Fibroblast of villous mesenchyme (primary cell): ENCODE data around the gene EARS2. TPM values are rescaled to one million over a fixed set of nuclear protein-coding genes. Genes with fewer than 3 reads are reported as not detected.
"Not testable (repeated sequence)": the region's sequence is repeated elsewhere in the genome, so short reads cannot be mapped to it uniquely, and the experiment has no call there.

Experiments used
- DNase-seq: peaks from one replicate; pipeline ENCODE4 v3.0.0-alpha.2; 2010; ENCODE audit warnings: low read depth
- H3K4me3 ChIP-seq: 2 replicates; pipeline ENCODE4 v1.5.1; 2011; ENCODE audit warnings: low read depth, mild to moderate bottlenecking, low read length
- total RNA-seq: library from RNA; depleted of rRNA; stranded (reverse); fragments of >200 nt; gene quantifications from 2 replicates; pipeline ENCODE4 v1.2.3, GENCODE V29; 2012
- TF ChIP-seq, protein P1 (sequence below): IDR thresholded peaks from 2 replicates; pipeline ENCODE4 v1.5.1; 2012; ENCODE audit warnings: low read depth, mild to moderate bottlenecking, low read length; ENCODE audit not compliant: insufficient read depth

The EARS2 gene
- total RNA-seq, 1 donor = 36.3 TPM

DNA sequence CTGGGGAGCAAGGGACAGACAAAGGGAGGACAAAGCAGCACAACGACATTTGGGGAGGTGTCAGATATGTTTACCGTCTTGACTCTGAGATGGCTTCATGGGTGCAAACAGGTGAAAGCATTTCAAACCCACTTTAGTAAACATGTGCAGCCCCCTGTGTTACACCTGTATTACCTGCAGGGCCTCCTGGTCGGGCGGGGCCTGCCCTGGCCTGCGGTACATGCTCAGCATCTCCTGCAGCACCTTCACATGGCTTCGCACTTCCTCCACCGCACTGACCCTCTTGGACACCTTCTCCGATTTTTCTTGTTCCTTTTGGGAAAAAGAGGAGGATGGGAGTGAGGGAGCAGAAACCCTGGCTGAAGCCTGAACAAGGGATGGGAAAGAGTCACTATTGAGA is 71.3 kb downstream of the EARS2 start:
- DNase-seq = no peak
- TF ChIP-seq, protein P1, sequence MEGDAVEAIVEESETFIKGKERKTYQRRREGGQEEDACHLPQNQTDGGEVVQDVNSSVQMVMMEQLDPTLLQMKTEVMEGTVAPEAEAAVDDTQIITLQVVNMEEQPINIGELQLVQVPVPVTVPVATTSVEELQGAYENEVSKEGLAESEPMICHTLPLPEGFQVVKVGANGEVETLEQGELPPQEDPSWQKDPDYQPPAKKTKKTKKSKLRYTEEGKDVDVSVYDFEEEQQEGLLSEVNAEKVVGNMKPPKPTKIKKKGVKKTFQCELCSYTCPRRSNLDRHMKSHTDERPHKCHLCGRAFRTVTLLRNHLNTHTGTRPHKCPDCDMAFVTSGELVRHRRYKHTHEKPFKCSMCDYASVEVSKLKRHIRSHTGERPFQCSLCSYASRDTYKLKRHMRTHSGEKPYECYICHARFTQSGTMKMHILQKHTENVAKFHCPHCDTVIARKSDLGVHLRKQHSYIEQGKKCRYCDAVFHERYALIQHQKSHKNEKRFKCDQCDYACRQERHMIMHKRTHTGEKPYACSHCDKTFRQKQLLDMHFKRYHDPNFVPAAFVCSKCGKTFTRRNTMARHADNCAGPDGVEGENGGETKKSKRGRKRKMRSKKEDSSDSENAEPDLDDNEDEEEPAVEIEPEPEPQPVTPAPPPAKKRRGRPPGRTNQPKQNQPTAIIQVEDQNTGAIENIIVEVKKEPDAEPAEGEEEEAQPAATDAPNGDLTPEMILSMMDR = no peak

DNA sequence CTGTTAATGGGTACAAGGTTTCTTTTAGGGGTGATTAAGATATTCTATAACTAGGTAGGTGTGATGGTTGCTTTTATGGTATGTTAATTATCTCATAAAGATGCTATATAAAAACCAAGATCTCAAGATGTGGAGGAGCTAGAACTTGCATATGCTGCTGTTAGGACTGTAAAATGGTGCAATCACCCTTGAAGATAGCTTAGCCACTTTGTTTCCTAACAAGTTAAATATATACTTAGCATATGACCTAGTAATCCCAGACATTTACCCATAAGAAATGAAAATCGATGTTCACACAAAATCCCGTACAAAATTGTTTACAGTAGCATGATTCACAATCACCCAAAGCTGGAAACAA is 71.9 kb downstream of the EARS2 start:
- no peak overlapping the region for H3K4me3 ChIP-seq
- no peak for DNase-seq
- TF ChIP-seq, protein P1 = no peak

More for the DNA sequence above, 71.3 kb downstream of the EARS2 start:
- H3K4me3 ChIP-seq = no peak overlapping the region

DNA sequence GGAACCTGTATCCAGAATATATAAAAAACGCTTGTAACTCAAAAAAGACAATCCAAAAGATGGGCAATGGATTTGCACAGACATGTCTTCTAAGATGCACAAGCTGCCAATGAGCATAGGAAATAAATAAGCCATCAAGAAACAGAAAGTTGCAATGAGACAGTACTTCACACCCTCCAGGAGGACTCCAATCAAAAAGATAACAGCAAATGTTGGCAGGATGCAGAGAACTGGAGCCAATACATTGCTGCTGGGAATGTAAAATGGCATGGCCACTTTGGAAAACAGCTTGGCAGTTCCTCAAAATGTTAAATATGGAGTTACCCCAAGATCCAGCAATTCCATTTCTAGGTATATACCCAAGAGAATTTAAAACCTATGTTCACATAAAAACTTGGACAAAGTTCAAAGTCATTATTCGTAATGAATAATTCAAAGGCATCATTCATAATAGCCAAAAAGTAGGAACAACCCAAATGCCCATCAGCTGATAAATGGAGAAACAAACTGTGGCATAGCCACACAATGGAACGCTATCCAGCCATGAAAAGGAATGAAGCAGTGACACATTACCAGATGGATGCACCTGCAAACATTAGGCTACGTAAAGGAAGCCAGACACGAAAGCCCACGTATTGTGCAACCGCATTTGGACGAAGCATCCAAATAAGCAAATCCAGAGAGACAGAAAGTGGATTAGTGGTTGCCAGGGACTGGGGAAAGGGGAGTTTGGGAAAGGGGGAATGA is 72.5 kb downstream of the EARS2 start:
- no peak for DNase-seq
- TF ChIP-seq, protein P1 = no peak
- H3K4me3 ChIP-seq = no peak overlapping the region

- not testable (repeated sequence) for DNase-seq, H3K4me3 ChIP-seq
Observed at GRCh38 chr16:23483492-23483891, 73.7 kb downstream of the EARS2 start.

- DNase-seq = no peak
- TF ChIP-seq, protein P1 = no peak
- H3K4me3 ChIP-seq = no peak overlapping the region
Observed at GRCh38 chr16:23482778-23483177, 74.4 kb downstream of the EARS2 start.

DNA sequence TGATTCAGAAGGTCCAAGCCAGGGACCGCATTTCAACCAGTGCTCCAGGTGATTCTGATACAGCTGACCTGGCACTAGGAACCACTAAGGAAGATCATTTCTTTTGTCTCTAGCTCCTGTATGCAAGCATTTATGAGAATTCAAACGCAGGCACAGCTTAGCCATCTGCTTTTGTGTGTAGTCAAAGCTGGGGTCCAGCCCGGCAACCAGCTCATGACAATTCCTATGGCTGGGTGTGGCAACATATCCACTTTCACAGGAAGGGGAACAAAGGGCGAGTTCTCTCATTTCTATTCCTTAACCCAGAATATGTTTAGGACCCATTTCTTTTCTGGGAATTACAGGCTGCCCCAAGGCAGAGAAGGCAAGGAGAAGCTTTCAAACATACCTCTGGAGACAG is 76.9 kb downstream of the EARS2 start:
- no peak for DNase-seq

DNA sequence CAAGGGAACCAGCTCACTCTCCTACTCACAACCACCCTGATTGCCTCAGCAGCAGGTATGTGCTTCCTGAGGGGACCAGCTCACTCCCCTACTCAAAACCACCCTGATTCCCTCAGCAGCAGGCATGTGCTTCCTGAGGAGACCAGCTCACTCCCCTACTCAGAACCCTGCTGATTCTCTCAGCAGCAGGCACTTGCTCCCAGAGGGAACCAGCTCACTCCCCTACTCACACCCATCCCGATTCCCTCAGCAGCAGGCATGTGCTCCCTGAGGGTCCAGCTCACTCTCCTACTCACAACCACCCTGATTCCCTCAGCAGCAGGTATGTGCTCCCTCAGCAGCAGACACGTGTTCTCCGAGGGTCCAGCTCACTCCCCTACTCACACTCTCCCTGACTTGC is 78.0 kb downstream of the EARS2 start:
- TF ChIP-seq, protein P1 = no peak
- no peak overlapping the region for H3K4me3 ChIP-seq
- DNase-seq = no peak

More for the DNA sequence above, 76.9 kb downstream of the EARS2 start:
- no peak overlapping the region for H3K4me3 ChIP-seq
- TF ChIP-seq, protein P1 = no peak
